HepG2 (cell line): ENCODE data around the gene OSBPL3. TPM values are rescaled to one million over a fixed set of nuclear protein-coding genes. Genes with fewer than 3 reads are reported as not detected.

Experiments
- BCL3 ChIP-seq: sonication (generic); formaldehyde crosslinking; IDR thresholded peaks from 2 replicates; pipeline ENCODE4 v1.5.1; 2020; ENCODE audit warnings: mild to moderate bottlenecking, missing genetic modification reagents, moderate library complexity
- CHD4 ChIP-seq: fragments of 200-600 bp; sonication (generic); IDR thresholded peaks from 2 replicates; pipeline ENCODE4 v1.7.0; 2017; ENCODE audit warnings: mild to moderate bottlenecking, low read length, borderline replicate concordance
- HNF4G ChIP-seq, 2 experiments: sonication (generic) in 1 of 2; formaldehyde crosslinking in 1 of 2; IDR thresholded peaks; 2 replicates each; pipeline versions ENCODE4 v1.4.0 to v1.6.1; 2011 to 2020; ENCODE audit warnings: borderline replicate concordance in 2 of 2, low read depth in 2 of 2, mild to moderate bottlenecking in 2 of 2, low read length in 1 of 2, missing genetic modification reagents in 1 of 2, moderate library complexity in 1 of 2
- HOXA5 ChIP-seq: sonication (generic); formaldehyde crosslinking; IDR thresholded peaks from 2 replicates; pipeline ENCODE4 v1.4.0; 2020; ENCODE audit warnings: missing genetic modification reagents
- IRF9 ChIP-seq: sonication (generic); formaldehyde crosslinking; IDR thresholded peaks from 2 replicates; pipeline ENCODE4 v1.8.0; 2022; ENCODE audit warnings: missing genetic modification reagents, mild to moderate bottlenecking, borderline replicate concordance
- KLF6 ChIP-seq: IDR thresholded peaks from 2 replicates; pipeline ENCODE4 v1.8.0; 2016; ENCODE audit warnings: missing biosample characterization, missing genetic modification reagents
- NCOA5 ChIP-seq: sonication (generic); formaldehyde crosslinking; IDR thresholded peaks from 2 replicates; pipeline ENCODE4 v1.4.0; 2020; ENCODE audit warnings: missing genetic modification reagents
- PHF21A ChIP-seq: sonication (generic); formaldehyde crosslinking; IDR thresholded peaks from 2 replicates; pipeline ENCODE4 v1.5.0; 2020; ENCODE audit warnings: mild to moderate bottlenecking, missing genetic modification reagents
- POLR2A ChIP-seq, 2 experiments: IDR thresholded peaks; 2 replicates each; pipeline ENCODE4 v1.6.1; 2011; ENCODE audit warnings: low read depth in 2 of 2, low read length in 2 of 2, mild to moderate bottlenecking in 1 of 2, moderate library complexity in 1 of 2; ENCODE audit not compliant: insufficient read depth in 1 of 2
- RNF219 ChIP-seq: sonication (generic); formaldehyde crosslinking; IDR thresholded peaks from 2 replicates; pipeline ENCODE4 v1.5.0; 2020; ENCODE audit warnings: mild to moderate bottlenecking, missing genetic modification reagents
- SIN3A ChIP-seq: IDR thresholded peaks from 2 replicates; pipeline ENCODE4 v1.6.1; 2011; ENCODE audit warnings: low read depth, mild to moderate bottlenecking, control low read depth, low read length, borderline replicate concordance
- UBTF ChIP-seq: sonication (generic); formaldehyde crosslinking; IDR thresholded peaks from 2 replicates; pipeline ENCODE4 v1.4.0; 2020; ENCODE audit warnings: mild to moderate bottlenecking, missing genetic modification reagents
- ZBTB7B ChIP-seq: sonication (generic); formaldehyde crosslinking; IDR thresholded peaks from 2 replicates; pipeline ENCODE4 v1.4.0; 2020; ENCODE audit warnings: missing genetic modification reagents
- ZNF280B ChIP-seq: sonication (generic); formaldehyde crosslinking; IDR thresholded peaks from 2 replicates; pipeline ENCODE4 v1.5.0; 2020; ENCODE audit warnings: missing genetic modification reagents, mild to moderate bottlenecking, borderline replicate concordance
- ZNF451 ChIP-seq: sonication (generic); formaldehyde crosslinking; IDR thresholded peaks from 2 replicates; pipeline ENCODE4 v1.5.0; 2020; ENCODE audit warnings: mild to moderate bottlenecking, missing genetic modification reagents
- ZNF503 ChIP-seq: sonication (generic); formaldehyde crosslinking; IDR thresholded peaks from 2 replicates; pipeline ENCODE4 v1.4.0; 2020; ENCODE audit warnings: missing genetic modification reagents
- ZSCAN30 ChIP-seq: sonication (generic); formaldehyde crosslinking; IDR thresholded peaks from 2 replicates; pipeline ENCODE4 v1.5.0; 2020; ENCODE audit warnings: mild to moderate bottlenecking, missing genetic modification reagents
- polyA plus RNA-seq, 8 experiments: library from polyadenylated mRNA; depleted of rRNA in 3 of 8; stranded (reverse) in 7 of 8; unstranded in 1 of 8; fragments of >200 nt; fragmentation: Illumina TruSeq in 4 of 8; extraction: Trizol in 4 of 8; gene quantifications; 2 replicates each; pipeline versions ENCODE4 v1.2.1 to v1.2.3, GENCODE V29; 2011 to 2016; ENCODE audit warnings: low read depth in 4 of 8, missing spikeins in 1 of 8, mixed read lengths in 1 of 8; ENCODE audit not compliant: insufficient read depth in 1 of 8
- total RNA-seq, 5 experiments: library from RNA; depleted of rRNA; stranded (reverse); fragments of >200 nt; fragmentation: Illumina TruSeq; extraction: Trizol; gene quantifications; 2 replicates each; pipeline ENCODE4 v1.2.3, GENCODE V29; 2016; ENCODE audit warnings: low read depth in 1 of 5

Gene OSBPL3
- total and polyA plus RNA-seq, 2 of the 13 experiments (the other 11 are each of a cell fraction or from before 2014, with no cell fraction given) = 8.8 to 28.9 TPM

GRCh38 chr7:24757353-24758275, 222.4 kb downstream of the OSBPL3 start, which contains the start of gene GSDME (continued):
- TF ChIP-seq ZNF280B (CRISPR knock-in tag) (no peak), KLF6 (peak; percentile 26; the same call in 1 of the 2 replicates), ZSCAN30 (CRISPR knock-in tag) (no peak), ZNF503 (CRISPR knock-in tag) (no peak), NCOA5 (CRISPR knock-in tag) (no peak), SIN3A (no peak), CHD4 (no peak), BCL3 (CRISPR knock-in tag) (peak; percentile 20; the same call in 1 of the 2 replicates), HOXA5 (CRISPR knock-in tag) (0 out of 2 replicates have a peak, but pooled peaks have one; percentile 20), ZNF451 (no peak), PHF21A (CRISPR knock-in tag) (no peak; the same call in 1 of the 2 replicates), UBTF (CRISPR knock-in tag) (peak; percentile 86), POLR2A (IDR thresholded peaks at IDR 0.05; ENCODE audit: insufficient read depth in 1 of 2, low read depth in 2 of 2, low read length in 2 of 2) (peak; percentile 67 to 69), IRF9 (peak; percentile 63; the same call in 1 of the 2 replicates), RNF219 (CRISPR knock-in tag) (no peak), HNF4G (IDR thresholded peaks at IDR 0.05; ENCODE audit: borderline replicate concordance, low read depth, low read length) (peak; percentile 77; the same call in 1 of the 2 replicates), HNF4G (CRISPR knock-in tag; IDR thresholded peaks at IDR 0.05; ENCODE audit: borderline replicate concordance, low read depth) (peak; percentile 64), ZBTB7B (no peak)
